Stimulated activated CD8-positive, alpha-beta memory T cell treated with anti-CD3 and anti-CD28 coated beads, Interleukin-7, amount 100 ng/mL, for 48 hours (primary cell): ENCODE measurements around the gene ERC2.

Experiments
- DNase-seq, 2 donors: peaks; one replicate each; pipeline ENCODE4 v3.0.0-alpha.2; 2020; ENCODE audit warnings: low read depth in 1 of 2; ENCODE audit errors: extremely low read depth in 1 of 2

Gene ERC2

DNA sequence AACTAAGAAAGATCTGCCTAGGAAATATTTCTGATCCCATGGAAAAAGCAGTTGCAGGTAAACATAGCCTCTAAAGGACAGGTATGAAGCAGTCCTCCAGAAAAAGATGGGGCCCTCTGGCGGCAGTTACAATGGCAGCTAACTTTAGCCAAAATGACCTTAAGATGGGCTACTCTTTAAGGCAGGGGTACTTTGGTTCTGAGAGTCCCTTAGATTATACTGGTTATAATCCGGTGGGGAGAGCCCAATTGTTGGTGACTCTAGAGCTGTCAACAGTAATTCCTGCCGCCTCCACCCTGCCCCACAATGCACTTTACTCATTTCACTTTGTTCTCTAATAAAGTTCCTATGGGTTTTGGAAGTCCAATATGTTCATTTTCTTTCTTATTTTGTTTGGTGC, 568.4 kb downstream of the ERC2 start:
- DNase-seq = no peak

DNA sequence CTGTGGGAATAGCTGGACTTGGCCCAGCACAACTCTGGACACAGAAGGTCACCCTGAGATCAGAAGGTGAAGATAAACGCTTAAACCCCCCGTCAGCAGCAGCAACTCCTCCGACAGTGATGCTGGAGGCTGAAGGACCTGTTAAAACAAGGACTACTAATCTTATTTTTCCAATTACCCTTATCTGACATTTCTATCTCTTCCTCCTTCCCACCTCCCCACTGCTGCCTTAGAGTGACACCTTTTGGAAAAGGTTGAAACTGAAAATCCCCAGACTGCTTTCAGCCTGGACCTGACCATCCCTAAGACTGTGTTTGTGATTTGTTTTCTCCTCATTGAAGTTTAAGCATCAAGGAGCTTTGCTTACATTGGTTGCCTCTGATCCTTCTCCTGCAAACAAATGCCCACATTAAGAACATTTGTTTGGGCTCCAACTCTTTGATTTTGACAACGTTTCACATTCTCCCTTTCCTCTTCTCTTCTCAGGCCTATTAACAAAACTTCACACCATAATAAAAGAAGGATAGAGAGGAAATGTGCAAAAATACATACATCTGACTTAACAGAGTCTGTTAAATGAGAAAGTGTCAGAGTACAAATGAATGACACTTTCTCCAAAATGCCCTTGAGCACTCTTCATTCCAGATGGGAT, 570.6 kb downstream of the ERC2 start:
- DNase-seq = no peak

DNA sequence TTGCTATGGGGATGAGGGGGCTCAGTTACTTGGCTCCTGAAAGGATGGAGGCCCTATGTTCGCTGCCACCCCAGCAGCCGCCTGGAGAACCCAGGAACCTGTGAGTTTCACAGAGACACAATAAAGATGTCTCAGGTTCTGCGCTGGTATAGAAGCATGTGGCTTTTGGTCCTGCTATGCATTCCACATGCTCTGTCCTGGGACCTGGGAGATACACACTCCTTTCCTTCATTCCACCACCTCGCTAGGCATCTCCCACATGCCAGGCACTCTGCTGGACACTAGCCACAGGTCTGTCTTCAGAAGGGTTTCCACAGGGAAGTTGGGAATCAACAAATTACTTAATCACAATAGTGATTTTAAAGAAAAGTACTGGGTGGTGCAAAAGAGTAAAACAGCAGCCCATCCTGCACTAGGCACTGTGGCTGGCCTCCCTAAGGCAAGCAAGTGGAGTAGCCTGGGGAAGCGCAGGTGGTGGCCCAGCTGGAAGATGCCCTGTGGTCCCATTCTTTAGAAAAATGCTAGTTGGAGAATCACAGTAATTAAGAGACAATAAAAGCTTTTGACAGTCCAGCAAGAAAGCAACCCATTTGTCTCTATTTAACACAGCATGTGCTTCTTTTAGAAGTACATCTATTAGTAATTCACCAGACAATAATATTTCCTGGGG, 572.2 kb downstream of the ERC2 start:
- no peak for DNase-seq

DNA sequence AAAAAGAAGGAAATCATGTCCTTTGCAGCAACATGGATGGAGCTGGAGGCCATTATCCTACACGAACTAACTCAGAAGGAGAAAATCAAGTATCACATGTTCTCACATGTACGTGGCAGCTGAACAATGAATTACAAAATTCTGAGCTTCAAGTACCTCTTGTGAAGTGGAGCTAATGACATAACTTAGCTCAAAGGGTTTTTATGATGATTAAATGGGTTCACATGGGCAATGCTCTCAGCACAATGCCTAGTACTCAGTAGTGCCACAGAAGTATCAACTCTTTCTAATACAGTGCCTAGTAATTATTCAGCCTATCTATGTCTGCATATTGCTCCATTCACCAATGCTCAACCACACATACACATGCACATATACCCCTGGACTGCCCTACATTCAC, 573.7 kb downstream of the ERC2 start:
- no peak for DNase-seq

DNA sequence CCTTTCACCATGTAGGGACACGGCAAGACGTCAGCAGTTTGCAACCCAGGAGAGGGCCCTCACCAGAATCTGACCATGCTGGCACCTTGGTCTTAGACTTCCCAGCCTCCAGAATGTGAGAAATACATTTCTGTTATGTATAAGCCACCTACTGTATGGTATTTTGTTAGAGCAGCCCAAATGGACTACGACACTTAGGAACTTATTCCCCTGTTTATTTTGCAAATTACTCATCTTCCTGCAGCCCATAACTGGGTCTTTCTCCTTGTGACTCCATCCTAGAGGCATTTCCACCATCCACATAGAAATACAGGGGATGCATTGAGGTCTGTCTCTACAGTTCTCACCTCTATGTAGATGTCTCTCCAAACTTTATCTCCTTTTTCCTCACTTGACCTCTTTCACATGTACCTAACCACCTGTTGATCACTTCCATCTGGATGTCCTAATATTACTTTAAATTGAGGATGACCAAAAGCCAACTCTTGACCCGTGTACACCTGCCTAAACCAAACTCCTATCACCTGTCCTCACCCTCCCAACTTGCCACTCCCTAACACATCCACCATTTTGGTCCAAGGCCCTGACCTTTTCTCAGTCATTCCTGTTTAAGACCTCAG, 575.1 kb downstream of the ERC2 start:
- DNase-seq = no peak

DNA sequence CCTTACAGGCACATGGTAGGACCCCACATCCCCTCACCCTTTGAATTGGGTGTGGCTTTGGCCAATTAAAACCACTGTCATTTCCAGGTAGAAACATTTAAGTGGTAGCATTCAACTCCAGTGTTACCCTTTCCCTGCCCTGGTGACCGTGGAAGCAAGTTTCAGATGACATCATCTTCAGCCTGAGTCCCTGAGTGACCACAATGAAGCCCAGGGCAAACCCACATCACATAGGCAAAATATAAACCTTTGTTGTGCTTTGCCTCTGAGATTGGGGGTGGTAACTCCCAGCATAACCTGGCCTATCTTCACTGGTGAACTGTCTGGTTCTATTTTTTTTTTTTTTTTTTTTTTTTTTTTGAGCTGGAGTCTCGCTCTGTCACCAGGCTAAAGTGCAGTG, 577.2 kb downstream of the ERC2 start:
- no peak for DNase-seq

DNA sequence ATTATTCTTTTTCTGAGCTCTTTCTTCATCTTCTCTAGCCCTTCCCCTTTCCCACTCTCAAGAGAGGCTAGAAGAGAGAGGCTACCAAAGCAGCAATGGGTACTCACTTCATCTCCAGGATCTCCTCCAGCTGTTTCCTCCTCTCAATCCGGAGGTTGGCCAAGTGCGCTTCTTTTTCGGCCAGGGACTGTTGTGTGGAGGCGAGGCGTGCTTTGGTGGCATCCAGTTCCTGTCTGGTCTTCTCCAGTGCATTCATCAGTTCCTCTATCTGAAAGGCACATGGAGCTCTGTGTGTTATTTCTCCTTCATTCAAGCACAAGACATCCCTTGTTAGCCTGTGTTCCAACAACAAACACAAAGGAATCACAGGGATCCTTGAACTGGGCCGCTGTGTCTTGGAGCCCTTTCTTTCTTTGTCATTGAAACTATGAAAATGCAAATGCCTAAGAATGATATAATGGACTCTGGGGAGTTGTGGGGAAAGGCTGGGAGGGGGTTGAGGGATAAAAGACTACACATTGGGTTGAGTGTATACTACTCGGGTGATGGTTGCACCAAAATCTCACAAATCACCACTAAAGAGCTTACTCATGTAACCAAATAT, 579.9 kb downstream of the ERC2 start:
- DNase-seq = no peak

DNA sequence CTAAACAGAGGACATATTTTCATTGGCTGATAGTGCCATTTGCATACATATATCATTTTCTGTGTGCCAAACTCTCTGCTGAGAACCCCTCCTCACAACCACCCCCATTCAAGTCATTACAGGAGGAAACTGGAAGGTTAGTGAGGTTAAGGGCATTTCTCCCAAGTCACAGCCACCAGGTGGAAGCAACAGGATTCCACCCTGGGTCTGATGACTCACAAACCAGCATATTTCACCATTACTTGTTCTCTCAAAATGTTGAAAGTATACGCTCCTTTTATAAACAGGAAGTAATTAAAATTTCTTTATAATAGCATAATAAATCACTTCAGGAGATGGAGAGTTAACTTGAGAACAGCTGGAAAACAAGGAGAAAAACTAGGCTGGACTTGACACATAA, 582.5 kb downstream of the ERC2 start:
- no peak for DNase-seq

DNA sequence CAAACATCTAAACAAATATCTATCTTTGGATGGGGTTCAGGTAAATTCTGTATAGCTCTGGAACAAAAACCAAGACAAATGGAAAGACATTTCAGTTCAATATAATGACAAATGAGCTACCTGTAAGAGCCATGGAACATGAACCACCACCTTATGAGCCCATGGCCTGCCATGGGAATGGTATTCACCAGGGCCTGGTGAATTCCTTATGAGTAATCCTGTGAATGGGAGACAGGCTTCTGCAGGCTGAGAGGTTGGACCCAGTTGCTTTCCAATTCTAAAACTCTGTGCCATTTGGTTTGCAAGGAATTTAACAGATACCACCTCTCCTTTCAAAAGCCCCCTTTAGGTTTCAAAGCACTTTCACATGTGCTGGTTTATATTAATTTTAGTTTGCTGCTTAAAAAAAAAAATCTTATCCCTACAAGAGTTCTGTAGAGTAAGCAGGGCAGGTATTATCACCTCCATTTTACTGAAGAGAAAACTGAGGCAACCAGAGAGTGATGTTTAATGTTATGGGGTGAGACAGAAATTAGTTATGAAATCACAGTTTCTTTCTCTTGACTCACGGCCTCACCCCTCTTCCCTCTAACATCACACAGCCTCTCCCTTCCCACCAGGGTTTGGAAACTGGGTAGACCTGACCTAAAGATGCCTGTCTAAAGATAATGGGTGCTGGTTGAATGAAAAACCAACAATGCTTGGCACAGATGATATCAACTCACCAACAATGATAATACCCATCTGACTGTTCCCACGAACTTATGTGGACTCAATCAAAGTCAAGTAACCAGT, 583.6 kb downstream of the ERC2 start:
- DNase-seq = no peak

DNA sequence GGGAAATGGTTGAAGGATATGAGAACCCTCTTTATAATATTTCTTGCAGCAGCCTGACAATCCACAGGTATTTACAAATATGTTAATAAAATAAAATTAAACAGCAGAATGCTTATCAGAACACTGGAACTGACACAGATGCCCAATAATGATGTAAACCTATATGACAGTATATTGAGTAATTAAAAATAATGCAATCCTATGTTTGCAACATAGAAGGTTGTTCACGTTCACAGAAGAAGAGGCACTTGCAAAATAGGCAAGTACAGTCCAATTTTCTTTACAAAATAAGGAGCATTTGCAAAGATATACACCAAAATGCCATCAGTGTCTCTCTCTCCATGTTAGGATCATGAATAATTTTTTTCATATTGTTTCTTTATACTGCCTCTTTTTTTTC, 584.2 kb downstream of the ERC2 start:
- no peak for DNase-seq

DNA sequence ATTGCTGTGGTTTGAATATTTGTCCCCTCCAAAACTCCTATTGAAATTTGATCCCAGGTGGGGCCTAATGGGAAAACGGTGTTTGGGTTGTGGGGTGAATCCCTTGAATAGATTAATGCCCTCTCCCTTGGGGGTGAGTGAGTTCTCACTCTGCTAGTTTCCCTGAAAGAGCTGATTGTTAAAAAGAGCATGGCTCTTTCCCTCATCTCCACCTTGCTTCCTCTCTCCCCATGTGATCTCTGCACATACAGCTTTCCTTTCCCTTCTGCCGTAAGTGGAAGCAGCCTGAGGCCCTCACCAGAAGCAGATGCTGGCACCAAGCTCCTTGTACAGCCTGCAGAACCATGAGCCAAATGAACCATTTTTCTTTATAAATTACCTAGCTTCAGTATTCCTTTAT, 586.3 kb downstream of the ERC2 start:
- no peak for DNase-seq

DNA sequence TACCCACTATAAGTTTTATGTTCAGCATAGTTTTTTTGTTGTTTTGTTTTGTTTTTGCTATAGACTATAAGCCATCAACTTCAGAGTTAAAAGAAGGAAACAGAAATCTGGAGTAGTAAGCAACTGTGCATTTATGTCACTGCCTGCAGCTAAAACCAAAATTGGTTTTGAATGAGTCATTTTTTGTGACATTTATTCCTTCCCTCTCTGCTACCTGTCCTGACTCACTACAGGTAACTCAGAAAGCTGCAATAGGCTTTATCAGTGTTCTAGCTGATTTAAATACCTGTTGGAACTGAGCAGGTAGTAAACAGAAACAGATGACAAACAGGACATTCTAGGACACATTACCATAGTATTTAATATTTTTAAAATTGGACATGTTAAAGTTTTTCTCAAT, 587.9 kb downstream of the ERC2 start:
- DNase-seq = no peak

DNA sequence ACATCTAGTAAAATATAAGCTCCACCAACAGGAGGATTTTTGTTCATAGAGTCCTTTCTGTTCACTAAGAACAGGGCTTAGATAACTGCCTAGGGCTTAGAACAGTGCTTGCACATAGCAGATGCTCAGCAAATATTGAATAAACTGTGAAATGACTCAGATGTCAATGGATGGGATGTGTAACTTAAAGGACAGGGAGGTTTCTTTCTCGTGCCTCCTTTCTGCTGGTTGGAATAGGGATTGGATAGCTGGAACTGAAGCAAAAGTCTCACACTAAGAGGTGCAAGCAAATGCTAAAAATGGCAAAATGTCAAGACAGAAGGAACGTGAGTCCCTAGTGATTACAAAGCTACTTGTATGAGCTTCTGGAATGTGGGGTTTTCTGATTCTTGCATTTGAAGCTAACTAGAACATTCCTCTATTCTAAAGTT, 588.4 kb downstream of the ERC2 start:
- DNase-seq = no peak

DNA sequence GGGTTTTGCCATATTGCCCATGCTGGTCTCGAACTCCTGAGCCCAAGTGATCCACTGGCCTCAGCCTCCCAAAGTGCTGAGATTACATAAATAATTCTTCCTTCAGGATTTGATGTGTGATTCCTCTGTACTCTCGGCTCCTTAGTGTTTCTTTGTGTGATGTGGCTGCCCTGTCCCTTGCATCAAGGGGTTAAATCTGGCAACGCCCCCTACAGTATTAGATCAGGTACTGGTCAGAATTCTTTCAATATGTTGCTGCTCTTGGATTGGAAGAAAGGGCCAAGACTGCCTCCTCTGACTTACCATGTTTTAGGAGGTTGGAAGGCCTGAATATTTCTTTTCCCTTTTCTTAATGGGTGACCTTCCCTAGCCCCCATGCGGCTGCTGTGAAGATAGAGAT, 590.6 kb downstream of the ERC2 start:
- DNase-seq = no peak

DNA sequence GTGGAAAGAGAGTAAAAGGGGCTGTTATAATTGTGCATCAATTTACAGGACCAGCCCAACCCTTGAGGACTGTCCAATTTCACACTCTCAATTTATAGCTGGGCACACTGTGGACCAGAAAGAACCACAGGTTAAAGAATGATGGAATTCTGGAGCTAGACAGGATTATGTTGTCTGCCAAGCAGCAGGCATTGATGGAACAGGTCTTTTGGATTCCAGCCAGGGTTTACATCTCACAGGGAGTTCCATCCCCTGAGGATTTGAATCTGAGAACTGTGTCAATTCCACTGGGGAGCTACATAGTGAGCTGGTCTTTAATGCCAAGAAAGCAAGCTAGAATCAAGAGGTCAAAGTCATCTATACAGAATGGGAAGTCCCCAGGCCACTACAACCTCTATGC, 591.7 kb downstream of the ERC2 start:
- no peak for DNase-seq

DNA sequence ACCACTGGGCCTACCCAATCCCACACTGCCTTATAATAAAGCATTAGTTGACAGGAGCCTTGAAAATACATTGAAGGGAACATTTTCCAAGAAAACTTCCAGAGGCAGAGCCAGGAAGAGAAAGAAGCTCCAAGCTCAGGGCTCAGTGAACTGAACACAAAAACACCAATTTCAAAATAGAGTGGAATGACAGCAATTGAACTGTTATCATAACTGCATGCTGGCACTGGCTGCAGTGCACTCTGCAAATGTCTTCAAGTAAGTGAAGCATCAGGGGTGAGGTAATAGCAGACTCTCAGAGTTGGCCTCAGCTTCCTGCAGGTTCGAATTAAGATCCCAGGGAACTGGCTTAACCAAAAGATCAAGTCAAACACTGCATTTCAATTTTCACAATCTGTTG, 593.2 kb downstream of the ERC2 start:
- no peak for DNase-seq

DNA sequence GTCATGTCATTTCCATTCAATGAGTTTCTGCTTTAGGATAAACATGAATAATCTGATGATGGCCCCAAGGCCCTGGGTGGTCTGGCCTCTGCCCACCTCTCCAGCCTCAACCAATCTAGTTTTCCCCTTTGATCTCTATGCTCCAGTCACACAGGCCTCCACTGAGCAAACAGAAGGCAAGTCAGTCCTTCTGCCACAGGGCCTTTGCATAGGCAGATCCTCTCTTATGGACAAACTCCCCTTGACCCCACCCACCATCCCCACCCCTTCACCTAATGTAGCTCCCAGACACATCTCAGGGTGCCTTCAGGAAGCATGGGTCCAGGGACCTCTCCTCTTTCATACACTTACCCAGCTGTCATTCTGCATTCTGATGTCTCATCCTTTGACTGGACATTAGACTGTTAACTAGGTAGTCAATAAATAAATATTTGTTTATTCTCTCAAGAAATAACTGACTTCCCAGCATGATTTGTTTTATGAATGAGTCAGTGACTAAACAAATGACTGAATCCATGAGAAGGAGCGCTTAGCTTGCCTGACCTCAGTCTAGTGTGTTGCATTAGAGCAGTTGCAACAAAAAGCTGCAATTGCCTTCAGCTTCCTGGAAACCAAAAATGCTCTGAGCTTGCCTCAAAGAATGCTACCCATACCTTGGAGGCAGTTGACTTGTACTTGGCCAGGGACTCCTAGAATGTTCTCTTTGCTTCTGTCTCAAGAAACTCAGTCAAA, 594.6 kb downstream of the ERC2 start:
- no peak for DNase-seq

DNA sequence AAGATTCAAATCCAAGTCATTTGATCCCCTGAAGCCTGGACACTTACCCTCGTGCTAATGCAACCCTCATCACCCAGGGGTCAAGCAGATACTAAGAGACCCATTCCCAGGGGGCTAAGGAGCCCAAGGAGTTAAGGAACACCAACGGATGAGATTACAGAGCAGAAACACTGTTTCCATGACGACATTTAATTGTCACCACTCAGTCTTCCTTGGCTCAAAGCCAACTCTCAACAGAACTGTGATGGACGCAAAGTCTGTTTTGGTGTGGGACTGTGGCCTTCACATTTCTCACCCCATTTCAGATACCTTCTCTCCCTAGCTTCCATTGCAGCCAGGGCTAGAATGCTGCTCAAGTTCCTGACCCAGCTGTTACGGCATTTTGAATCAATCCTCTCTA, 597.7 kb downstream of the ERC2 start:
- no peak for DNase-seq

DNA sequence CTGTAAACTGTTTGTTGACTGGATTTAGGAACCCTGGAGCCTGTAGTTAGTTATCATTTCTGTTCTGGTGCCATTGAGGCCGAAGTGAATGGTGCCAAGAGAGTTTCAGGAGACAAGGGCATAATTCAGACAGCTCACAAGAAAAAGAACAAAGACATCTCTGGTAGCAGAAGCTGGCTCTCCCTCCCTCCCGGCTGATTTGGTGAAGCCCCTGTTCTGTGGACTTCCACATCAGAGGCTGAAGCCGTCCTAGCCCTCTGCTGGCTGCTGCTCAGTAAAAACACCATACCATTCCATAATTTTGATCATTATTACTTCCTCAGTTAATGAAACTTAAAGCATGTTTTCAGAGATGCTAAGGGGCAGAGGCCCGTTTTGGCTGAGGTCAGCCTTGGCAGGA, 599.9 kb downstream of the ERC2 start:
- no peak for DNase-seq

DNA sequence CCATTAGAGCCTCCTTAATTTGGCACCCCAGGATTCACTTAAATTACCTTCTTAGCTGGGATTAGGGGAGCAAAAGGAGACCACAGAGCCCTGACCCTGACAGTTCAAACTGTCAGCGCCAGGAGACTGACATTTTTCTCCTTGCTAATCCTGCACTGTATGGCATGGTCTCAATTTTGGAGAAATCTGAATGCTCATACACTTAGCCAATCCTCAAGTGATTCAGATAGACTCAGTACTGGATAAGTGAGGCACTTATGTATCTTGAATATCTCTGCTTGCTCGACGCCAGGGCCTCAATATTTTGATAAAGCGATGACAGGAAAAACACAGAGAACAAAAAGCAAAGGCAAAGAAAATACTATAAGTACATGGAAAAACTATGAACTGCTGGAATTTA, 605.2 kb downstream of the ERC2 start:
- no peak for DNase-seq
